ENCODE measurements around the gene CP.

The CP gene

DNA sequence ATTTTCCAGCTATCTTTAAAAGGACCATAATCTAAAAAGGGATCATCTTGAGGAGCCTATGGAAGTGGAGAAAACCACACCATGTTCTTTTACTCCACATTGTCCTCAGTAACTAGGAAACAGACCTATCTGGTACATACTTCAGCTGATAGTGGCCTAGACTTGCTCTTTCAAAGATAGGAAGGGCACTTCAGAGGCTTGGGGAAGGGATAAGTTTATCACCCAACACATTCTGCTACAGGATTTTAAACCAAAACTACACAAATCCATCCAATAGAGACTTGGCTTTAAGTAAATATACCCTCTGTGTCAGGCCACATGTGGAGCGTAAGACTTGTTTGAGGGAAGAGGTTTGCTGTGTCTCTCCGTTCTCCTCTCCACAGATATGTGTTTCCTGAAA is 35.4 kb downstream of the CP start:
- no peak for DNase-seq (ENCODE audit: low read depth)

DNA sequence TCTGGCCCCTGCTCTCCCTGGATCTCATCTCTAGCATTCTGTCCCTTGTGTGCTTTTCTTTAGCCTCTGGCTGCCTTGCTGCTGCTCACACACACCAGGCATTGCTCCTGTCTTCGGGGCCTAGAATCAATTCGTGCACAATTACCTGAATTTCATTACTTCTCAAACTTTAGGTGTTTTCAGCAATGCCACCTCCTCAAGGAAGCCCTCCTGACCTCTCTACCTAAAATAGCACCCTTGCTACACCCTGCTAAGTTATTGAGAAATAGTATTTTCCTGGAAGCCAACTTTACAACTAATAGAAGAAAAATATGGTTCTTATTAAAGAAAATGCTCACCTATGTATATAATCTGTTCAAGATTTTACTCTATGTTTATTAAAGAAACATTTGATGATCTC is 40.4 kb downstream of the CP start:
- no peak for DNase-seq (ENCODE audit: low read depth)

DNA sequence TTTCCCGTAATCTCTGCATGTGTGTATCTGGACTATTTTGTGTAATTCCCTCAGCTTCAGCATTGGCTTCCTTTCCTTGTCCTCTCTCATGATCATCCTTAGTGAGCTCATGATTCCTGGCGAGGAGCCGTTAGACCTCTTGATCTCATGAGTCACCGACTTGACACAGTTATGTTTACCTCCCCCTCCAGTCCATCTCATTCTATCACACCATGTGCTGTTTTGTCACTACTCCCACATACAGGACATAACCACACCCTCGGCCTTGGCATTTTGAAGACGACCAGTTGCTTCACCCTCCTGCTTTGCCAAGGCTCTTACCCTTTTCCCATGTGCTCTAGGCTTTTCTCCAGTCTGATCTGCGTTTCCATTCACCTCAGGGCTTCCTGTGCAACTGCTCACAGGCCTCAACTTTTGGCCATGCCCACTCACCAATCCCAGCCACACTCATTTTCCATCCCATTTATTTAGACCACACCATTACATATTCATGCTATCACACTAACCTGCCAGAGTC is 41.5 kb downstream of the CP start:
- DNase-seq (ENCODE audit: low read depth): no peak

DNA sequence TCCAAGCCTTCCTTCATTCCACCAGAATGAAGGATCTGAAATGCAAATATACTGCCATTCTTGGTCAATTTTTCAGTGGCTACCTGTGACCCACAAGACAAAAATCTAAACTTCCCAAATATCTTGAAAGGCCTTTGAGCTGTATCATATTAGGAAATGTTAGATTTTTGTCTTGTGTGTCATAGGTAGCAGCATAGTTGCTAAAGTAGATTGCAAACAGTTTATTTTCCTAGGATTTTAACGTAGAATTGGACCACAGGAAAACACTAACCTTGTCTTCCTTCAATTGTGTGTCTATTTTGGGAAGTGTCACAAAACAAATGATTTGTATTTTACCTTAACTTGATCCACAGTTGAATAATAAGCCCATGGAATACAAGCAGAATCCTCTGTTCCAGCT is 42.4 kb downstream of the CP start:
- no peak for DNase-seq (ENCODE audit: low read depth)

DNA sequence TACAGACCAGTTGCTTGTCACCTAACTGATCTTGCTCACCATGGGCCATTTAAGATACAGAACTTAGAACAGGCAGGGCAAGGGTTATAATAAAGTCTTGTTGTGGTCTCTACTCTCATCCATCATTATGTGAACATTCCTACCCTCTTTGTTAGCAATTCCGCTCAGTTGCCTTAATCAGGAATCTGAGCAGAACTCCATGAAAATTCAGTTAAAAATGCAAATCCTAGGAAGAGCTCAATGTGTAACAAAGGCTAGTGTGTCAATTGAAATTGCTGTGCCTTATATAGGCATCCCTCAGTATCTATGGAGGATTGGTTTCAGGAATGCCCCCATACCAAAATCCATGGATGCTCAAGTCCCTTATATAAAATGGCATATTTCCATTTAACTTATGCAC is 44.5 kb downstream of the CP start:
- no peak for DNase-seq (ENCODE audit: low read depth)

DNA sequence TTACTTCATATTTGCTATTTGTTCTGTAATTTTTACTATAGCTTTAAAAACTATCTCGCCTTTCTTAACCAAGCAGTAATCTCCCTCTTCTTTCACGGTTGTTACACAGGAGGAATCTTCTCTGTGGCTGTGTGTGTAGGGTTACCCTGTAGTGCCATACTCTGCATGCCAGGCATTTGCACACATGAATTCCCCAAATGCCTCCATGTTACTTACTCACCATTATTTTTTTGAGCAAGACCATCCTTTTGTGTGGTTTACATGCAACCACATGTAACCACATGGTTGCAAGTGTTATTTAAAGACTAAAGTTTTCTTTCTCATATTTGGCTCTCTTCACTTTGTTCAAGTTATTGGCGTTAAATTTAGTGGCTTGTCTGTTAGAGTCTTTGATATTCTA is 46.7 kb downstream of the CP start:
- no peak for DNase-seq (ENCODE audit: low read depth)

DNA sequence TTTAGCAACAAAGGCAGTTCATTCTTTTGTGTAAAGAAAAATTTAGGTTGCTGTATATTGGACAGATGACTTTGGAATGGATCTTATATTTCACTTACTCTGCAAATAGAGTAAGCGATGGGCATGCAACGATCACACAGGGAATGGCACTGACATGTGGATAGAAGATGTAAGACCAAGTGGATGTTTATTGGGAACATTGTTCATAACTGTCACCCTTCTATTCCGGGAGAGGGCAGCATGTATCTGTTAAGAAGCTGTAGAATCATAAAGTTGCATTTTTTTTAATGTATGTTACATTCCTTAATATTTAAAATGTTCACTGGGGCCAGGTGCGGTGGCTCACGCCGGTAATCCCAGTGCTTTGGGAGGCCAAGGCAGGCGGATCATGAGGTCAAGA is 51.0 kb downstream of the CP start:
- no peak for DNase-seq (ENCODE audit: low read depth)

DNA sequence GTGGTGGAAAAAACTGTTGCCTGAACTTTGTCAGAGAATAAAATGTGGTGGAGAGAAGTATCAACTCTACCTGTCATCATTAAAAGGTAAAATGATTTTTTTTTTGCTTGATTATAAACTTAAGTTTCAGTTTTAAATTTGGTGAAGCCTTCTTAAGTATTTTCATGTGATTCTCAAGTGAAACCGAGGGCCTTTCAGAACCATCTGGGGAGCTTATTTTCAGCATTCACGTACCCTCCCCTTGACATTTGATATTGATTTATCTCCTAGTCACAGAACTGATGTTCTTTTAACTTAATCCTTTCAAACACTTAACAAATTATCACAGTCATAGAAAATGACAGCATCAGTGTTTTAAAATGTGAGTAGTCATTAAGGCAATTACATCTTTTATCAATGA is 53.7 kb downstream of the CP start:
- DNase-seq (ENCODE audit: low read depth): no peak

DNA sequence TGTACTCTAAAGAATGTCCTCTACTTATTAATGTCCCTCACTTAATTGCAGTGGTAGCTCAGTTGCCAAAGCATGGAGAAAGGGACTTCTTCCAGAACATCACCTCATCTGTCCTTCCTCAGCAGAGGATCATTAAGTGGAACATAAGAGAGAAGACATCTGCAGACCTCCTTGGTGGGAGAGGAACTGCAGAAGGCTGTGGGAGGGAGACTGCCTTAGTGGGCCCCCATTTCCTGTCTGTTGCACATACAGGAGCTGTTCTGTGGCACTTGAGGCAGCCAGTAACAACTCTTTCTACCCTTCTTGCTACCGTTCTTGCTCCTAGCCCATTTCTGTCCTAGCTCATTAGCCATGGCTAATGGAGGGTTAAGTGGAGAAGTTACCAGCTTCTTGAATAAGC is 58.6 kb downstream of the CP start:
- no peak for DNase-seq (ENCODE audit: low read depth)

DNA sequence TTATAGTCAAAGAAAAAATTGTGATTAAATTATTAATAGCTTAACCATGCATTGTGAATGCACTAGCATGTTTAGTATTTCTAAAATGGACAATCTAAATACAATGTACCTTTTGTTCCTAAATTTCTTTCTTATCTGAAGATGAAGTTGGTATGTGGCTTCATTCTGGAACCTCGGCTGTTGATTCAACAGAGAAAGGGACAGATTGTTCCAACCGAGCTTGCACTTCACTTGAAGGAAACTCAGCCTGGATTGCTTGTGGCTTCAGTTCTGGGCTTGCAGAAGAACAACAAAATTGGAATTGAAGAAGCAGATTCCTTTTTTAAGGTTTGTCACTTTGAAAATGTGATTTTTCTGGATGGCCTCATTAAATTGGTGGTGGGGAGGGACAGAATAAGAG is 59.6 kb downstream of the CP start:
- no peak for DNase-seq (ENCODE audit: low read depth)

DNA sequence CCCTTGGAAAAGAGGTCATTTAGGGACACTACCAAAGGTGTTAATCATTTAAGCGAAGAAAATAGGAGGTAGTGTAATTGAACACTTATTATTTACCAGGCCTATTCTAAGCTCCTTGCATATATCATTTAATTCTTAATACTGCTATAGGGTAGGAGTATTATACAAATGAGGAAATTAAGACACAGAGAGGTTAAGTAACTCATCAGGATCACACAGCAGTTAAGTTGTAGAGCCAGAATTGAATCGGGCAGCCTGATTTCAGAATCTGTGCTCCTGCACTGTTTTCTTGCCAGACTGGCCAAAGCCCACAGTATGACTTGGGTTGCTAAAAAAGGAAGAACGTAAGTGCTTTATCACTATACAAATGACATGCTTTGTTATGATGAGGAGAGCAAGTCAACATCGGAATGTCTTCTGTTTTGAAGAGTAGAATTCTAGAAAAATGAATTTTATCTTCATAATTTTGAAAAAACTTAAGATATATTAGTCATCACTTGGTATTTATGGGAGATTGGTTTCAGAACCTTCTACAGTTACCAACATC is 60.8 kb downstream of the CP start:
- DNase-seq (ENCODE audit: low read depth): no peak

DNA sequence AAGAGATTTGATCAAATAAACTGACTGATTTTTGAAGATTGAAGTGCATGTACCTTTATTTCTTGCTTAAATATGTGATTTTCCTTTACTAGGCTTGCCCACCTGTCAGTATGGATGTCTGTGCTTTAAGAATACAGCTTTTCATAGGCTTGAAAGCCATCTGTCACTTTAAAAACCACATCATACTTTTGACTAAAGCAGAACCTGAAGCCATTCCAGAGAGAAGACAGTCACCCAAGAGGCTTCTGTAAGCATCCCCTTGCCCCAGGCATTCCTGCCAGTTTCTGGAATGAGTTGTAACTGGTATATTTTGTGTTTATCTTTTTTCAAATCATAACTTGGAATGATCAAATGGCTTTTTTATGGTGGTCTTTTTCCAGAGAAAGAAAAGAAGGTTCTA is 68.2 kb downstream of the CP start:
- DNase-seq (ENCODE audit: low read depth): no peak

DNA sequence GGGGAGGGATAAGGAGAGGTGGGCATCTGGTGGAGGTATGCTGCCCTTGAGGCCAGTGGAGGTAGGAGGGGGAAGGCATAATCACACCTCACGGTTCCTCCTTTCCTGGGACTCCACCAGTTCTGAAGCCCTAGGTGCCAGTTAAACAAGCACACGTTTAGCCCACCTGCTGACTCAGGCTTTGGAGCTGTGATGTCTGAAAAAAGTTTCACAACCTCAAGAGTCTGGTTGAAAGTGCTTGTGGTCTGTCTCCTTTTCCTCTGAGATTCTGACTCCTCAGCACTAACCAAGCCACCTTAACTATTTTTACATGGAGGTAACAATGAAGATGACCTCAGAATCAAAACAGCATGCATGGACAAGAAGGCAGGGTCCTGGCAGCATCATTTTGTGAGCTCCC is 69.2 kb downstream of the CP start:
- DNase-seq (ENCODE audit: low read depth): no peak

DNA sequence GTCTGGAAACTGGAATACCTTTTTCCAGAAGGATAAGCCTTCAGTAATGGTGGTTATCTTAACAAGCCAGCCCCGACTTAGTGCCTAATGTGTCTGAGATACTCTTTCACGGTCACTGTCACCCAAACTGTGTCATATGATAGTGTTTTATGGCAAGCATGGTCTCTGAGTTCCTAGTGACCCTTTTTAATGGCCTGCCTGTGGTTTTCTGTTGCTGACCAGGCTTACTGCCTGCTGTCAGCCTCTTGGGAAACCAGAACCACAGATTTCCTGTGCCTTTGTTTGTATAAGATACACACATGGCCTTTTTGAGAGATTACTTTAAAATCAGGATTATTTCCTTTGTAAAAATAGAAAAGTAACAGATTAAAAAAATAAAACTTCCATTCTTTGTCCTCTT is 69.8 kb downstream of the CP start:
- no peak for DNase-seq (ENCODE audit: low read depth)

DNA sequence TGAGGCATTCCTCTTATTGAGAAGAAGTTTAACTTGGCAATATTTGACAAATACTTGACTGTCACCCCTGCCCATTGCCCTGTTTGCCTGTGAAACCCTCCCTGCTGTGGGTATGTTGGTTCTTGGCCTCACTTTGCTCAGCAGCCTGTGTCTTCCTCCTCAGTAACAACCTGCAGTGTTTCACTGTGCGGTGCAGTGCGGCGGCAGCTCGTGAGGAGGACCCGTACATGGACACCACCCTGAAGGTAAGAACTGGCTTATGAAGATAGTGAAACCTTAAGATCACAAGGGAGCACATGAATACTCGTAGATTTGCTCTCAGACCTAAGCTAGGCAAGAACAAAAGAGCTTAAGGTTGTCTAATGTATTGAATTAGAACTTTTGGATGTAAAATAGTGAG is 71.2 kb downstream of the CP start:
- DNase-seq (ENCODE audit: low read depth): no peak

DNA sequence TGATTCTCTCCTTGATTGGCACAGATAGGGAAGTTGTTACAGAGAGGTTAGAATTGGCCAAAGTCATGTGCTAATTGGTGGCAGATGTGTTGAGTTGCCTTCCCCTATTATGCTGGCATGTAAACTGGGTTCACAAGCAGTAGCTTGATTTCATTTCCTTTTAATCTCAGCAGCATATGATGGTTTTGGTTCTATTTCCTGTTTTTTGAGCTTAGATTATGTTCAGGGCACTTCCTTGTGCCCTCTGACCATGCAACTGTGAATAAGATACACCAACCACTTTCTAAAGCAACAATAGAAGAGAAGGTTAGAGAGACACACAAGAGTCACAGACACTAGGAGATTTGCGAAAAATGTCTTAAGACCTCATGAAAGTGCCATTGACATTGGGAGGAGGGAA is 75.7 kb downstream of the CP start:
- no peak for DNase-seq (ENCODE audit: low read depth)

DNA sequence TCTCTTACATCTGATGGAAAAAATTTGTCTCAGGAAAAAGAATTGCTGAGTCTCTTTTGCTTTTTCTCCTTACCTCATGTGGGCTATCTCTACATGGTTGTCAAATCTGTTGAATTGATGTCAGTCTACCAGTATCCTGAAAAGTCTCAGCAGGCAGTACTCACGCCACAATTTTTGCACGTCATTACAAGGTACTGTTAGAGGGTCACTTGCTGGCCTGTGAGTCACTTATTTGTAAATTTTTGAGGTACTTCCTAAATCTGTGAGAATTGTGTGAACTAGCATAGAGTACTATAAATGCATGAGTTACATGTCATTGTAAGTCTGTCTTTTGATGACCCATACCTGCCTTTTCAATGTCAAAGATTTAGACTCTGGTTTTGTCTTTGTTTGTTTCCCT is 76.3 kb downstream of the CP start:
- no peak for DNase-seq (ENCODE audit: low read depth)

DNA sequence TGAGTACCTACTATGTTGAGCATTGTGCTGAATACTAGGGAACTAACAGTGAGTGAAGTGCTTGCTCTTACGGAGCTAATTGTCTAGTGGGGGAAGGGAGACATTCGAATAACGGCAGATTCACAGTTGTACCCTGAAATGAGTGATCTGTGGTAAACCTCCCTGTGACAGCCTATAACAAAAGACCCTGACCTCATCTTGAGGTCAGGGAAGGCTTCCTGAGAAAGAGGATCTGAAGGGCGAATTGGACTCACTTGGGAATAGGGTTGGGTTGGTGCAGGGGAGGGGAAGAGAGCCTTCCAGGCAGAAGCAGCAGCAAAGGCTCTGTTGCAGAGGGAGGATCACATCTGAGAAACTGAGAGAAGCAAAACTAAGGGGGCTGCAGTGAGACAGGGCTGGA is 78.9 kb downstream of the CP start:
- DNase-seq (ENCODE audit: low read depth): no peak

DNA sequence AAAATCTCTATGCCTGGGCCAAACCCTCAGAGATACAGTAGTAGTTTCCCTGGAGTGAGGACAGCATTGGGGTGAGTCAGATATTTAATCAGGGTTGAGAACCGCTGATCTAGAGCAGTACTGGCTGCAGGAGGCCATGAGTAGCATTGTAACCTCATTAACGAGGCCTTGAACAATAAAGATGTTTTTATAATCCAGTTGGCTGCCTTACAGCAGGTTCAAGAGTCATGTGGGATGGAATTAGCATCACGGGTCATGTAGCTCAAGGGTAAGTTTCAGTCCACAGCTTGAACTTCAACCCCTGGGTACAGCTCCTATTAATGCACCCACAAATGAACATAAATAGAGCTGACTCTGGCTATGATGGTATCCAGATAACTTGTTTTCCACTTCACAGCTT is 87.1 kb downstream of the CP start:
- no peak for DNase-seq (ENCODE audit: low read depth)

DNA sequence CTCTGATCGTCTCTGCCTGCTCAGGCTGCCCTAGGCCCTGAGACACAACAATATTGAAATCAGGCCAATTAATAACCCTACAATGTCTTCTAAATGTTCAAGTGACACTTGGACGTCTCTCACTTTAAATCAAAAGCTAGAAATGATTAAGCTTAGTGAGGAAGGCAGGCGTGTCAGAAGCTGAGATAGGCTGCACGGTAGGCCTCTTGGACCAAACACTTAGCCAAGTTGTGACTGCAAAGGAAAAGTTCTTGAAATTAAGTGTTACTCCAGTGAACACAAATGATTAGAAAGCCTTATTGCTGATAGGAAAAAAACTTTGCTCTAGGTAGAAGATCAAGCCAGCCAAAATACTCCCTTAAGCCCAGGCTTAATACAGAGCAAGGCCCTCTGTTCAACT is 90.0 kb downstream of the CP start:
- DNase-seq (ENCODE audit: low read depth): no peak

DNA sequence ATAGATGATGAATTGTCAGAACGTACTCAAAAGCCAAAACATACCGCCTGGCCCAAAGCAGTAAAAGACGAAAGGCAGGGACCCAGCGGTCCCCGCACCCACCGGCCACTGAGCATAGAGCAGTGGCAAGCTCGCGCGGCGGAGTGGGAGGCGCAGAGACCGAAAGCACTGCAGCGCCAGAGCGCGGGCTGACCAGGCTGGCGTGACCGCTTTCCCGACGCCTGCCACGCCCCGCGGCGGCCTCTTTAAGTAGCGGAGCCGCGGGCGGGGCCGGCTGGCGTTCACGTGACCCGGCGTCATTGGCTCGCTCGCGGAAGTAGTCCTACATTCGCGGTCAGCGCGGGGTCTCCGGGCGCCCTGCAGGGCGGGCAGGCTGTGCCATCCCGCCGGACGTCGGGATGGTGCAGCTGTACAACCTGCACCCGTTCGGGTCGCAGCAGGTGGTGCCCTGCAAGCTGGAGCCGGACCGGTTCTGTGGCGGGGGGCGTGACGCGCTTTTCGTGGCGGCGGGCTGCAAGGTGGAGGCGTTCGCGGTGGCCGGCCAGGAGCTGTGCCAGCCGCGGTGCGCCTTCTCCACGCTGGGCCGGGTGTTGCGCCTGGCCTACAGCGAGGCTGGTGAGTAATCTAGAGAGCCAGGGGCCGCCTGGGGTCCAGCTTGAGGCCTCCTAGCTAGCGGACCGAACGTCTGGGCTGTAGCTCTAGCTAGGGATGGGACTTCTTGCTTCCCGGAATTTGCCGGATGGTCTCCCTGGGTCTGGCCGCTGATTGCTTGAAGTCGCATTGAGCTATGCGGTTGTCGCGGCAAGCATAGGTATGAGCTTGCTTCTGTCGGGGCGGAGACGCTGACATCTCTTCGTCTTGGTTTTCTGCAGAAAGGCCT is 92.1 kb downstream of the CP start, which contains the start of gene HPS3:
HPS3 (plus strand) TSS at position 313 of the 880 bp plus-strand sequence; CDS start at position 399, 86 bp downstream.
- DNase-seq (ENCODE audit: low read depth): peak; percentile 56

DNA sequence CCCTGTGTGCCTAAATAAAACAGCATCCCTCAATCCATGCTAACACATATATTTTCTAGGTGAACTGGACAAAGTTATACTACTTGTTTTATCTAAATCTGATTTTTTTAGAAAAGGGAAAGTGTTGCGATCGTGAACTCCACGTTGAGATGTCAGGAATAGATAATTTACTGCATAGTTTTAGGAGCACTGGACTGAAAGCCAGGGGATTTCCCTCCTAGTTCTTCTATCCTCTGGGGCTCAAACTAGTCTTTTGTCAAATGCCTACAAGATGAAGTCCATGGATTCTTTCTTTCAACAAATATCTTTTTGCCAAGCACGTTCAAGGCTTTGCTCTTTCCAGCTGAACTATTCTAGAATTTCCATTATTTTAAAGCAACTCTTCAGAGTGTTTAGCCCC is 92.8 kb downstream of the CP start:
- no peak for DNase-seq (ENCODE audit: low read depth)

DNA sequence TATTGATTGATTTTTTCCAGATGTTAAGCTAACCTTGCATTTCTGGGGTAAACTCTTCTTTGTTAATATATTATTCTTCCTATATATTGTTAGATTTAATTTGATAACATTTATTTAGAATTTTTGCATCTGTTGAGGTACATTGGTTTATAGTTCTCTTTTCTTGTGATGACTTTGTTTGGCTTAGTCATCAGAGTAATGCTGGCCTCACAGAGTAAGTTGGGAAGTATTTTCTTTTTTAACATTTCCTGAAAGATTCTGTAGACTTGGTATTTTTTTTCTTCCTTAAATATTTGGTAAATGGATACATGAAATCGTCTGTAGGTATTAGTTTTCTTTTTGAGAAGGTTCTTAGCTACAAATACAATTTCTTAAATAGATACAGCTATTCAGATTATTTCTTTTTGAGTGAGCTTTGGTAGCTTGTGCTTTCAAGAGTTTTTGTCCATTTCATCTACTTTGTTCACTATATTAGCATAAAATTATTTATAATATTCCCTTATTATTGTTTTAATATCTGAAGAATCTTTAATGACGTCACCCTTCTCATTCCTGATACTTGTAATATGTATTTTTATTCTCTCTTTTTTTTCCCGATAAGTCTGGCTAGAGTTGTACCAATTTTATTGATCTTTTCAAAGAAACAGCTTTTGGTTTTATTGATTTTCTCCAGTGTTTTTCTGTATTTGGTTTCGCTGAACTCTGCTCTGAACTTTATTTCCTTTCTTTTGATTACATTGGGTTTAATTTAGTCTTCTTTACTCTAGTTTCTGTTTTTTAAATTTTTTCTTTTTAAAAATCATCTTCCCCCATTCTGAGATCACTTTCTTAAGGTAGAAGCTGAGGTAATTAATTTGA is 98.7 kb downstream of the CP start:
- DNase-seq (ENCODE audit: low read depth): no peak
